ENCODE data around the gene ARID5B.

Gene ARID5B

DNA sequence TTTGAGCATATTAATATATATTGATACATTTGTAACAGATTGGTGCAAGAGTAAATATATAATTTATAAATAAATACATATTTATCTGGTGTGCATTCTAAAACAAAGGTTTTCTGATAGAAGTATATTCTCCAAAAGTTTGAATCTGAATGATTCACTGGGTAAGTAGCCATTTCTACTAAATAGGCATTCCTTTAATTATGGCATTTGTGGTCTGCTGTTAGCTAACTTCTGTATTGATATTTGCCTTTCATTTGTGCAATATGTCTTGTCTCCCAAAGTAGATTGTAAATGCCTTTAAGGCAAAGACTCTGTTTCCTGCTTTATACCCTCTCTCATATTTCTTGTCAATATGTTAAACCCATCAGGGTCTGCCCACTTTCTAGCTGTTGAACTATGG, 11.1 kb upstream of the ARID5B start:
- no peak for DNase-seq

DNA sequence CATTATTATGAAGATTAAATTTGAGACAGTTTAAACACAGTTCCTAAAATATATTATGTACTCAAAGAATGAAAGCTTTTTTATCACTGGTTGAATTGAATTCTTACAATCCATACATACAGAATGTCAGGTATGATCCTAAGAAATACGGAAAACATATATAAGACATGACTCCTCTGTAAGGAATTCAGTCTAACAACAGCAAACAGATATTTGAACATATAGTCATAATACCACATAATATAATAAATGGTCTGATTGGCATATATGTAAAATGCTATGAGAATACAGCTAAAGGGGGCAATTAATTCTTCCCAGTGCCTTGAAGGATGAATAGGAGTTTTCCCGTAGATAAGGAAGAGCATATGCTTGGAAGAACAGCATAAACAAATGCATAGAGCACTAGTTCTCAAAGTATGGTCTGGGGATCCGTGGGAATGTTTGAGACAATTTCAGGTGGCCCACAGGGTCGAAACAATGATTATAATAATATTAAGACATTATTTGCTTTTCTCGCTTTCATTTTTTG, 10.6 kb upstream of the ARID5B start:
- no peak for DNase-seq

DNA sequence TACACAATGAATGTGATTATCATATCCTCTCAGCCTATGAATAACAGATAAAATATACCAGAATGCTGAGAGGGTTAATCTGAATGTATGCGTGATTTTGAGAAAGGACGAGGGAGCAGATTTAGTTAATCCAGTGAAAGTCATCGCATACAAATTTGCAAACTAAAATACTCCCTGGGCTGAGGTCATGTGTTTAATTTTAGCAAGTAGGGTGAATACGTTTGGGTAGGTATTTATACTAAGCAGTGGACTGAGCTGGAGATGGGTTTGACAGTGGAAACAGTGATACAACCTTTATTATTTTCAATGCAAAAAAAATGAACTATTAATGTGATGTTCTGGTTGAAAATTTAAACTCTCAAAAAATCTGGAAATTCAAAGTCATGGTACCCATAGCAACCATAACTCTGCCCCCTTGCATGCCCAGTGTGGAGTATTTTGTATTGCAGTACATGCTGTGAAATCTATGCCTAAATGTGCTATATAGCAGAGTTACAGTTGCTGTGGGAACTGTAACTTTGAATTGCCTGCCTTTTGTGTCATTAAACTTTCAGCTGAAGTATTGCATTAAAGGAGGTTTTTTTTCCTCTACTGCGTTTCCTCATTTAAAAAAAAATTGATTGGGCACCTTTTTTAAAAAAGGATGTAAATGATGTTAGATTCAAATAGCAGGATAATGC, 9.5 kb upstream of the ARID5B start:
- DNase-seq = no peak

- DNase-seq = no peak
Measured at GRCh38 chr10:61892961-61893360, 8.5 kb upstream of the ARID5B start.

- DNase-seq = no peak
Measured at GRCh38 chr10:61894133-61894532, 7.4 kb upstream of the ARID5B start.

DNA sequence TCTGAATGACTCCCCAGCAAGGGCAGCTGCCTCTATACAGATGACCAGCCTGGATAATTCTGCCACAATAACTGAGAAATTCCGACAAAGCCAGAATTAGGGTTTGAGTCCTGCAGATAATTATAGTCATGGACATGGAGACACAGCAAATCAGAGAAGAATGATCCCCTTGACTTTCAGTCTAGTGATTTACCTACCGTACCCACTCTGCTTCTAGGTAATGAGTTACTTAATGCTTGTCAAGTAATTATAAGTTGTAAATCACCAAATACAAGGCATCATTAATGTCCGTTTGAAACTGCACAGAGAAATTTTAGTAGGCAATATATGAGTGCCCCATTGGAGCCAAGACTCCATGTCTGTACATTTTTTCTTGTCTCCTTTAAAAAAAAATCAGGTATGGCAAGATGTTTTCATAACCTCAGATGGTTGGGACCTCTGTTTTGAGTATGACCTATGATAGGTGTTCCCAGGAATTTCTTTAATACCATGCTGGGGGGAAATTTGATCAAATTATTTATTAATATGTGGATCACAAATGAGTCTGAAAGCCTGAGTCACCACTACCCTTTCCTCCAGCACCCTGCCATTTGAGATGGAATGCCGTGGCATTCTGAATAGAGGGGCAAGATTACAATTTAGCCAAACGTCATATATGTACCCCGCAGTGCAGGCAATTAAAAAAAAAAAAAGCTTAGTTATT, 5.5 kb upstream of the ARID5B start:
- DNase-seq = no peak

DNA sequence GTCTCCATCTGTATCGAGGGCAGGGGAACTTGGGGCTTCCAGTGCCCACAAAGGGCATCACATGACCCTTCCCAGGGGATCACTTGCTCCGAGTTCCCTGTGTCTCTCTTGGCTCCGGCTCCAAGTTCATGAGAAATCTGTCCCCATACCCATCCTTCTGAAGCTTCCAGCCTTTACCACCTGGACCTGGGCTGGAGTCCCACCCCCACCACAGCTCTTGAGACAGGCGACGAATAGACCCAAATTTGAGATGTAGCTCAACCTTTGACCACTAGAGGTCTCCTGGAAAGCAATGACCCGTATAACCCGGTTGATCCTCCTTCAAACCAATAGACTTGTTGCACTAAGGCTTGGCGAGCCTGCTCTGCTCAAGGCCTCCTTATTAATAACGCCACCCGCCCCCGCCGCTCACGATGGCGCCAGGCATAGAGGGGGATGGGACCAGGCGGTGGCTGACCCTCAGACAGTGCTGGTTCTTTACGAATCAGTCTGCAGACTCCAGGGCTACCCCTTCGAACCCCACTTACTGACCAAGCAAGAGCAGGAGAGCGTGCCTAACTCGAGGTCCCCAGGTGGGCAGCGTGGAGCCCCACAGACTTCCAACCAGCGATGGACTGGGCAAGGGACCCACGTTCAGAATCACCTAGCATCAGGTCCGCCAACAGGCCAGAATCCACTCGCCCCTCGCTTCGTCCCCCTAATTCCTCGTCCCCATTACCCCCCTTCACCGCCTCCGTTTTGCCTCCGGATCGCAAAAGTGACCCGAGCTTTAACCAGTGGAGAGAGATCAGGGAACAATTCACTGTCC, 4.4 kb upstream of the ARID5B start:
- peak in 1 of 2 experiments; percentile 26 for DNase-seq

GRCh38 chr10:61897671-61898434, 3.6 kb upstream of the ARID5B start:
- DNase-seq = no peak

GRCh38 chr10:61898435-61898778, 3.1 kb upstream of the ARID5B start:
- peak in 1 of 2 experiments; percentile 53 for DNase-seq

DNA sequence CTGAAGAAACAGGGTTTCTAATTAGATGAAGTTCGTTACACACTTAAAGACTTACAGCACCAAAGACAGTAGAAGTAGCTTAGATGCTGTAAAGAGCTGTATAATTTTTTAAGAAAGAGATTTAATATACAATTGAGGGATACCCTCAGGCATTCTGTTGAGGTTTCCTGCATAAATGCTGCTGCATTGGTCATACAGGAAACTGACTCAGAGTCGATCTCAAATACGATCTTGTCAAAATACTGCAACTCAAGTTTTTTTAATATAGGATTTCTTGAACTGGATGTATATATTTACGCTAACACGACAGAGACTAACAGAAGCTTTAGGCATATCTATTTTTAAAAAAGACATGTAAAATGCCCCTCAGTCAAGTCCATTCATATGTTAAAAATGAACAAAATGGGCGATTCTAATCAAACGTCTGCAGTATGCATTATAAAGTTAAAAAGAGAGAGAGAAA, 2.4 kb upstream of the ARID5B start:
- DNase-seq = no peak

DNA sequence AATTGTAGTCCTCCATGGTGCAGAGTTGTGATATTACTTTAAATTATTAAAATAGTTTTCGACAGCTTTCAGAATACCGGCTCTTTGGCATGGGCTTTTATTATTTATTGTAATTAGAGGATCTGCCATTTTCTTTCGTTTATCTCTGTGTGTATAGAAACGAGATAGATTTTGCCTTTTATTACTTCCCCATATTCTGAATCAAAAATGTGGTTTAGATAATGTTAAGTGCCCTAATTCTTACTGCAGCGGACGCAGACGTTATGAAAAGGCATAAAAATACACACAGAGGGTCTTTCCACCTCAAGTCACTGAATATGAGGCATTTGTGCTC, 1.9 kb upstream of the ARID5B start:
- no peak for DNase-seq

DNA sequence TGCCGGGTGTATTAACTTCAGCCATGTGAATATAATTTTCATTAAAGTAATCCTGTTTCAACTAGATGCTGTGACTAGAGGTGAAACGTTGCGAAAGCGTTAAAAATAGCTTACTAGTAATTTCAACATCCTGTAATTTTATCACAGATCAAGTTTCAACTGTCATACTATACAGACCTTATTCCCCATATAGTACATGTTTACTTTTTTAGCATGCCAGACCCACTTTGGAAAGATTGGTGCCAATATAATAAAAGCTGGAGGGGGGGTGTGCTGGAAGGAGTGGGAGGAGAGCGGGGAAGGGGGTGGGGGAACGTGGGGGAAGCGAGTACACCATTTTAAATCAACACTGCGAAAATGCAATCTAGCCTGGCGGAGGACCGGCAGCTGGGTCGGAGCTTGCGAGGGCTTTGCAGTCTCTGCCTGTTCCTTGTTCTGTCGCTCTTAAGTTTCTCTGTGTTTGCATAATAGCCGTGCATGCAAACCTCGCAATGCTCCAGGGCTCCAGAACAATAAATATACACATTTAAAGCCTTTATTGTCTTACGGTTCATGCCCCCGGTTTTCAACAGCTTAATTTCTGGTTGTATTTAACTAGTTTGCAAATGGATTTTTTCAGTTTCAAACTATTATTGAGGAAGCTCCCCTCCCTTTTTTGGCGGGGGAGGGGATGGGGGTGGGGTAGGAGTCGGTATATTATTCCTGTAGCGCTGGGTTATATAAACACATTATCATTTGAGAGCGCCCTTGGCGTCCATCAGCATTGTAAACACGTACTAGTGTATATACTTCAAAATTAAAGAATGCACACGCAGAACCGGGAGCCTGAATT, 1.3 kb upstream of the ARID5B start:
- peak in 1 of 2 experiments; percentile 50 for DNase-seq

- DNase-seq = no peak
Measured at GRCh38 chr10:61901829-61902444, 438 bp downstream of the ARID5B start.

GRCh38 chr10:61902445-61903220, 1.1 kb downstream of the ARID5B start:
- DNase-seq = peak in 1 of 2 experiments; percentile 2

GRCh38 chr10:61903221-61903927, 1.9 kb downstream of the ARID5B start:
- no peak for DNase-seq

- DNase-seq = no peak
Measured at GRCh38 chr10:61903928-61904344, 2.4 kb downstream of the ARID5B start.

- no peak for DNase-seq
Measured at GRCh38 chr10:61904733-61905725, 3.5 kb downstream of the ARID5B start.

DNA sequence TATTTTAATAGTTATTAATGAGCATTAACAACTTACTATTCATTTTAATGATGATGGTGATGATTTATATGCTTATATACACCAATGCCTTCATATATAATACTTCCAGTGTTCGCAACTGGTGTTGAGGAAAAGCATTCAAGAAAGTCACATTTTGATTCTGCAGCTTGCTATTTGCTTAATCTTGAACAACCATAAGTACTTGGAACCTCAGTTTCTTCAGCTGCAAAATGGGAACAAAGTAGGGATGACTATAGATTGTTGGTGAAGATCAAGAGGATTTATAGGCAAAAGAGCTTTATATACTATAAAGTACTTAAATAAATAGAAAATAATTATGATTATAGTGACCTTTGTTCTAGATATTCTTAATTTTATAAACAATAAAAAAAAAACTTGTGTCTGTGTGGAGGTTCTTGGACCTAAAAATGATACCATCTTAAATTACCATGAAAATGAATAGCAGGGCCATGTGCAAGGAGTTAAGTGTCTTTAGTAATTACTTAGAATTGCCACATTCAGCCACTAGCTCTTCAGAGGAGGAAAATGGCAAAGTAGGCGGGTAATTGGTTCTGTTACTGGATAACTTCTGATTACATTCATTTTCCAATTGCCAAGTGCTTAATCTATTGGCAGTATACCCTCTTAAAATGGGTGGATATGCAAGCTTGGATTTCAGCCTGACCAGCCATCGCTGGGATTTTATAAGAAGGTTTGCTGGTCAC, 4.5 kb downstream of the ARID5B start:
- no peak for DNase-seq
